ENCODE measurements around the gene HSPG2. TPM values are rescaled to one million over a fixed set of nuclear protein-coding genes. Genes with fewer than 3 reads are reported as not detected.

HSPG2 gene
- total and polyA plus RNA-seq, 9 of the 15 experiments (the other 6 are each of a cell fraction or from before 2014, with no cell fraction given): 0.14 to 160 (median 15.7) TPM

DNA sequence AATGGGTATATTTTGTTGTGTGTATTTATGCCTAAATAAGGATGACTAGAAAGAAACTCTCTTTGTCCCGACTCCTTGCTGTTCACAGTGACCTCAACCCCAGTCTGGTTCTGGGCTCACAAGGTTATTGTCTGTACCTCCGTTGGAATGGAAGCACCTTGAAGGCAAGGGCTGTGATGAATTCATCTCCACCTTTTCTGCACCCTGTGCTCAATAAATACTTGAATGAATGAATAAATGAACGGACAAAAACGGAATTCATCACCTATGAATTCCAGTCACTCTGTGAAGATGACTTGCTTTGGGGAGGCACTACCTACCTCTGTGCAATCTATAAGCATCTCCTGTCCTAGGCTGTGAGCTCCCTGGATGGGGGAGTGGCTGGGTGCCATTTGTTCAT lies 39.3 kb downstream of the HSPG2 start (continued):
- TF ChIP-seq, protein P1, sequence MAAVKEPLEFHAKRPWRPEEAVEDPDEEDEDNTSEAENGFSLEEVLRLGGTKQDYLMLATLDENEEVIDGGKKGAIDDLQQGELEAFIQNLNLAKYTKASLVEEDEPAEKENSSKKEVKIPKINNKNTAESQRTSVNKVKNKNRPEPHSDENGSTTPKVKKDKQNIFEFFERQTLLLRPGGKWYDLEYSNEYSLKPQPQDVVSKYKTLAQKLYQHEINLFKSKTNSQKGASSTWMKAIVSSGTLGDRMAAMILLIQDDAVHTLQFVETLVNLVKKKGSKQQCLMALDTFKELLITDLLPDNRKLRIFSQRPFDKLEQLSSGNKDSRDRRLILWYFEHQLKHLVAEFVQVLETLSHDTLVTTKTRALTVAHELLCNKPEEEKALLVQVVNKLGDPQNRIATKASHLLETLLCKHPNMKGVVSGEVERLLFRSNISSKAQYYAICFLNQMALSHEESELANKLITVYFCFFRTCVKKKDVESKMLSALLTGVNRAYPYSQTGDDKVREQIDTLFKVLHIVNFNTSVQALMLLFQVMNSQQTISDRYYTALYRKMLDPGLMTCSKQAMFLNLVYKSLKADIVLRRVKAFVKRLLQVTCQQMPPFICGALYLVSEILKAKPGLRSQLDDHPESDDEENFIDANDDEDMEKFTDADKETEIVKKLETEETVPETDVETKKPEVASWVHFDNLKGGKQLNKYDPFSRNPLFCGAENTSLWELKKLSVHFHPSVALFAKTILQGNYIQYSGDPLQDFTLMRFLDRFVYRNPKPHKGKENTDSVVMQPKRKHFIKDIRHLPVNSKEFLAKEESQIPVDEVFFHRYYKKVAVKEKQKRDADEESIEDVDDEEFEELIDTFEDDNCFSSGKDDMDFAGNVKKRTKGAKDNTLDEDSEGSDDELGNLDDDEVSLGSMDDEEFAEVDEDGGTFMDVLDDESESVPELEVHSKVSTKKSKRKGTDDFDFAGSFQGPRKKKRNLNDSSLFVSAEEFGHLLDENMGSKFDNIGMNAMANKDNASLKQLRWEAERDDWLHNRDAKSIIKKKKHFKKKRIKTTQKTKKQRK (IDR thresholded peaks at IDR 0.05; ENCODE audit: borderline replicate concordance, low read depth, low read length): no peak
- no peak for TF ChIP-seq MNT (conservative IDR thresholded peaks at IDR 0.05)
- TF ChIP-seq, protein P2, sequence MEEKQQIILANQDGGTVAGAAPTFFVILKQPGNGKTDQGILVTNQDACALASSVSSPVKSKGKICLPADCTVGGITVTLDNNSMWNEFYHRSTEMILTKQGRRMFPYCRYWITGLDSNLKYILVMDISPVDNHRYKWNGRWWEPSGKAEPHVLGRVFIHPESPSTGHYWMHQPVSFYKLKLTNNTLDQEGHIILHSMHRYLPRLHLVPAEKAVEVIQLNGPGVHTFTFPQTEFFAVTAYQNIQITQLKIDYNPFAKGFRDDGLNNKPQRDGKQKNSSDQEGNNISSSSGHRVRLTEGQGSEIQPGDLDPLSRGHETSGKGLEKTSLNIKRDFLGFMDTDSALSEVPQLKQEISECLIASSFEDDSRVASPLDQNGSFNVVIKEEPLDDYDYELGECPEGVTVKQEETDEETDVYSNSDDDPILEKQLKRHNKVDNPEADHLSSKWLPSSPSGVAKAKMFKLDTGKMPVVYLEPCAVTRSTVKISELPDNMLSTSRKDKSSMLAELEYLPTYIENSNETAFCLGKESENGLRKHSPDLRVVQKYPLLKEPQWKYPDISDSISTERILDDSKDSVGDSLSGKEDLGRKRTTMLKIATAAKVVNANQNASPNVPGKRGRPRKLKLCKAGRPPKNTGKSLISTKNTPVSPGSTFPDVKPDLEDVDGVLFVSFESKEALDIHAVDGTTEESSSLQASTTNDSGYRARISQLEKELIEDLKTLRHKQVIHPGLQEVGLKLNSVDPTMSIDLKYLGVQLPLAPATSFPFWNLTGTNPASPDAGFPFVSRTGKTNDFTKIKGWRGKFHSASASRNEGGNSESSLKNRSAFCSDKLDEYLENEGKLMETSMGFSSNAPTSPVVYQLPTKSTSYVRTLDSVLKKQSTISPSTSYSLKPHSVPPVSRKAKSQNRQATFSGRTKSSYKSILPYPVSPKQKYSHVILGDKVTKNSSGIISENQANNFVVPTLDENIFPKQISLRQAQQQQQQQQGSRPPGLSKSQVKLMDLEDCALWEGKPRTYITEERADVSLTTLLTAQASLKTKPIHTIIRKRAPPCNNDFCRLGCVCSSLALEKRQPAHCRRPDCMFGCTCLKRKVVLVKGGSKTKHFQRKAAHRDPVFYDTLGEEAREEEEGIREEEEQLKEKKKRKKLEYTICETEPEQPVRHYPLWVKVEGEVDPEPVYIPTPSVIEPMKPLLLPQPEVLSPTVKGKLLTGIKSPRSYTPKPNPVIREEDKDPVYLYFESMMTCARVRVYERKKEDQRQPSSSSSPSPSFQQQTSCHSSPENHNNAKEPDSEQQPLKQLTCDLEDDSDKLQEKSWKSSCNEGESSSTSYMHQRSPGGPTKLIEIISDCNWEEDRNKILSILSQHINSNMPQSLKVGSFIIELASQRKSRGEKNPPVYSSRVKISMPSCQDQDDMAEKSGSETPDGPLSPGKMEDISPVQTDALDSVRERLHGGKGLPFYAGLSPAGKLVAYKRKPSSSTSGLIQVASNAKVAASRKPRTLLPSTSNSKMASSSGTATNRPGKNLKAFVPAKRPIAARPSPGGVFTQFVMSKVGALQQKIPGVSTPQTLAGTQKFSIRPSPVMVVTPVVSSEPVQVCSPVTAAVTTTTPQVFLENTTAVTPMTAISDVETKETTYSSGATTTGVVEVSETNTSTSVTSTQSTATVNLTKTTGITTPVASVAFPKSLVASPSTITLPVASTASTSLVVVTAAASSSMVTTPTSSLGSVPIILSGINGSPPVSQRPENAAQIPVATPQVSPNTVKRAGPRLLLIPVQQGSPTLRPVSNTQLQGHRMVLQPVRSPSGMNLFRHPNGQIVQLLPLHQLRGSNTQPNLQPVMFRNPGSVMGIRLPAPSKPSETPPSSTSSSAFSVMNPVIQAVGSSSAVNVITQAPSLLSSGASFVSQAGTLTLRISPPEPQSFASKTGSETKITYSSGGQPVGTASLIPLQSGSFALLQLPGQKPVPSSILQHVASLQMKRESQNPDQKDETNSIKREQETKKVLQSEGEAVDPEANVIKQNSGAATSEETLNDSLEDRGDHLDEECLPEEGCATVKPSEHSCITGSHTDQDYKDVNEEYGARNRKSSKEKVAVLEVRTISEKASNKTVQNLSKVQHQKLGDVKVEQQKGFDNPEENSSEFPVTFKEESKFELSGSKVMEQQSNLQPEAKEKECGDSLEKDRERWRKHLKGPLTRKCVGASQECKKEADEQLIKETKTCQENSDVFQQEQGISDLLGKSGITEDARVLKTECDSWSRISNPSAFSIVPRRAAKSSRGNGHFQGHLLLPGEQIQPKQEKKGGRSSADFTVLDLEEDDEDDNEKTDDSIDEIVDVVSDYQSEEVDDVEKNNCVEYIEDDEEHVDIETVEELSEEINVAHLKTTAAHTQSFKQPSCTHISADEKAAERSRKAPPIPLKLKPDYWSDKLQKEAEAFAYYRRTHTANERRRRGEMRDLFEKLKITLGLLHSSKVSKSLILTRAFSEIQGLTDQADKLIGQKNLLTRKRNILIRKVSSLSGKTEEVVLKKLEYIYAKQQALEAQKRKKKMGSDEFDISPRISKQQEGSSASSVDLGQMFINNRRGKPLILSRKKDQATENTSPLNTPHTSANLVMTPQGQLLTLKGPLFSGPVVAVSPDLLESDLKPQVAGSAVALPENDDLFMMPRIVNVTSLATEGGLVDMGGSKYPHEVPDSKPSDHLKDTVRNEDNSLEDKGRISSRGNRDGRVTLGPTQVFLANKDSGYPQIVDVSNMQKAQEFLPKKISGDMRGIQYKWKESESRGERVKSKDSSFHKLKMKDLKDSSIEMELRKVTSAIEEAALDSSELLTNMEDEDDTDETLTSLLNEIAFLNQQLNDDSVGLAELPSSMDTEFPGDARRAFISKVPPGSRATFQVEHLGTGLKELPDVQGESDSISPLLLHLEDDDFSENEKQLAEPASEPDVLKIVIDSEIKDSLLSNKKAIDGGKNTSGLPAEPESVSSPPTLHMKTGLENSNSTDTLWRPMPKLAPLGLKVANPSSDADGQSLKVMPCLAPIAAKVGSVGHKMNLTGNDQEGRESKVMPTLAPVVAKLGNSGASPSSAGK (IDR thresholded peaks at IDR 0.05): no peak
- no peak for TF ChIP-seq ZNF766 (CRISPR knock-in tag; conservative IDR thresholded peaks at IDR 0.05)
- no peak for TF ChIP-seq XRCC4 (IDR thresholded peaks at IDR 0.05; ENCODE audit: extremely low read depth, insufficient read depth, insufficient read length)
- no peak for TF ChIP-seq TCF3 (CRISPR knock-in tag; IDR thresholded peaks at IDR 0.05)
- TF ChIP-seq MECOM (CRISPR knock-in tag; IDR thresholded peaks at IDR 0.05): no peak
- TF ChIP-seq NR2F6 (CRISPR knock-in tag; IDR thresholded peaks at IDR 0.05): no peak
- TF ChIP-seq RCOR1 (IDR thresholded peaks at IDR 0.05; ENCODE audit: borderline replicate concordance in 1 of 2, low read depth in 2 of 2, low read length in 2 of 2): no peak
- TF ChIP-seq TRIM28 (IDR thresholded peaks at IDR 0.05): 0 out of 2 replicates have a peak, but pooled peaks have one; percentile 56
- TF ChIP-seq NR2C1 (IDR thresholded peaks at IDR 0.05): no peak
- TF ChIP-seq NR2C1 (tag; IDR thresholded peaks at IDR 0.05): no peak
- no peak for TF ChIP-seq SMARCA4 (IDR thresholded peaks at IDR 0.05)
